GM23338 (cell line): Measurements from ENCODE around the gene KCNK4.

Experiments used
- CREB1 ChIP-seq: fragments of 250-450 bp; sonication (Bioruptor Pico); IDR thresholded peaks from 2 replicates; pipeline ENCODE4 v1.5.0; 2020; ENCODE audit warnings: low read depth, mild to moderate bottlenecking, moderate library complexity
- CTCF ChIP-seq, 2 experiments: fragments of 200-600 bp in 1 of 2; sonication (generic) in 1 of 2; conservative IDR thresholded peaks; 2 replicates each; pipeline versions ENCODE4 v1.5.1 to v1.6.1; 2016 to 2017; ENCODE audit warnings: antibody characterized with exemption in 2 of 2, low read depth in 2 of 2, mild to moderate bottlenecking in 2 of 2, moderate library complexity in 1 of 2
- ETS1 ChIP-seq: IDR thresholded peaks from 2 replicates; pipeline ENCODE4 v1.6.1; 2016; ENCODE audit warnings: antibody characterized with exemption
- EZH2 ChIP-seq: fragments of 200-600 bp; sonication (generic); IDR thresholded peaks from one replicate; pipeline ENCODE4 v1.8.0; 2017; ENCODE audit warnings: antibody characterized with exemption, mild to moderate bottlenecking, low read depth; ENCODE audit not compliant: unreplicated experiment
- EZH2phosphoT487 ChIP-seq: fragments of 200-600 bp; sonication (generic); IDR thresholded peaks from one replicate; pipeline ENCODE4 v1.8.1; 2018; ENCODE audit warnings: antibody characterized with exemption; ENCODE audit not compliant: unreplicated experiment
- POLR2AphosphoS5 ChIP-seq: IDR thresholded peaks from 2 replicates; pipeline ENCODE4 v1.6.1; 2016; ENCODE audit warnings: antibody characterized with exemption, low read depth
- REST ChIP-seq: IDR thresholded peaks from one replicate; pipeline ENCODE4 v1.6.1; 2018; ENCODE audit warnings: antibody characterized with exemption; ENCODE audit not compliant: unreplicated experiment
- ZNF331 ChIP-seq: fragments of 250-450 bp; sonication (Bioruptor Pico); IDR thresholded peaks from 2 replicates; pipeline ENCODE4 v1.5.0; 2020; ENCODE audit warnings: low read depth, mild to moderate bottlenecking, moderate library complexity

GRCh38 chr11:64265176-64266160 is 25.6 kb upstream of the KCNK4 start:
- TF ChIP-seq CTCF (conservative IDR thresholded peaks at IDR 0.05; ENCODE audit: low read depth in 2 of 2) = no peak
- no peak for TF ChIP-seq EZH2phosphoT487
- TF ChIP-seq EZH2 = no peak
- no peak for TF ChIP-seq ETS1
- no peak for TF ChIP-seq ZNF331 (CRISPR knock-in tag)
- TF ChIP-seq REST = no peak
- TF ChIP-seq CREB1 (CRISPR knock-in tag) = no peak
- no peak for TF ChIP-seq POLR2AphosphoS5
